H1 (cell line): Measurements from ENCODE around the gene COBLL1. TPM values are rescaled to one million over a fixed set of nuclear protein-coding genes. Genes with fewer than 3 reads are reported as not detected.

Experiments used
- CTCF ChIA-PET: fragments of 300-600 bp; sonication (Branson Sonifier 250); formaldehyde crosslinking; loops from one replicate; lab custom pipeline; 2021; ENCODE audit not compliant: partially characterized antibody; lab: Charles Lee
- POLR2A ChIA-PET: fragments of 300-600 bp; sonication (Branson Sonifier 250); formaldehyde crosslinking; loops from one replicate; lab custom pipeline; 2021; ENCODE audit warnings: inconsistent platforms; ENCODE audit not compliant: partially characterized antibody; lab: Charles Lee
- DNase-seq, 2 experiments: peaks; one replicate each; pipeline versions ENCODE4 v3.0.0 to v3.0.0-alpha.2; 2010 to 2022; ENCODE audit warnings: low spot score in 2 of 2, low read depth in 1 of 2, mixed read lengths in 1 of 2
- FAIRE-seq: peaks from 2 replicates; lab custom pipeline; 2011; peaks lifted over from hg19 to GRCh38; lab: Jason Lieb, UNC
- H2AFZ ChIP-seq: 2 replicates; pipeline ENCODE4 v1.8.1; 2012; ENCODE audit warnings: low read length, inconsistent platforms
- H2AK5ac ChIP-seq: 2 replicates; pipeline ENCODE4 v1.6.1; 2013; ENCODE audit warnings: low read depth, low read length
- H2BK120ac ChIP-seq: replicated peaks from 2 replicates; pipeline ENCODE3; 2013; ENCODE audit warnings: low read depth, low read length, inconsistent platforms
- H2BK12ac ChIP-seq: 2 replicates; pipeline ENCODE4 v1.6.1; 2013; ENCODE audit warnings: low read depth, low read length
- H2BK15ac ChIP-seq: 2 replicates; pipeline ENCODE4 v1.6.1; 2013; ENCODE audit warnings: low read length
- H2BK20ac ChIP-seq: 2 replicates; pipeline ENCODE4 v1.6.1; 2013; ENCODE audit warnings: low read length
- H2BK5ac ChIP-seq: 2 replicates; pipeline ENCODE4 v1.6.1; 2013; ENCODE audit warnings: low read depth, low read length
- H3K14ac ChIP-seq: 2 replicates; pipeline ENCODE4 v1.6.1; 2013; ENCODE audit warnings: inconsistent platforms; ENCODE audit not compliant: insufficient read length
- H3K18ac ChIP-seq: 2 replicates; pipeline ENCODE4 v1.6.1; 2013; ENCODE audit warnings: low read length; ENCODE audit errors: extremely low read depth
- H3K23ac ChIP-seq: 2 replicates; pipeline ENCODE4 v1.6.1; 2013; ENCODE audit warnings: inconsistent platforms; ENCODE audit not compliant: insufficient read length
- H3K23me2 ChIP-seq: 2 replicates; pipeline ENCODE4 v1.6.1; 2013; ENCODE audit warnings: low read depth, low read length
- H3K27ac ChIP-seq: 2 replicates; pipeline ENCODE4 v1.6.1; 2011; ENCODE audit warnings: low read depth, low read length, inconsistent platforms
- H3K27me3 ChIP-seq, 4 experiments: replicated peaks in 1 of 4; 1 replicate in 1 of 4; 2 replicates in 3 of 4; pipeline versions ENCODE4 v1.6.1 to v1.8.1; 2011 to 2013; ENCODE audit warnings: low read length in 3 of 4, mild to moderate bottlenecking in 3 of 4, inconsistent platforms in 2 of 4, mixed read lengths in 2 of 4, moderate library complexity in 1 of 4; ENCODE audit not compliant: control insufficient read depth in 3 of 4, insufficient read depth in 3 of 4; ENCODE audit errors: extremely low read depth in 1 of 4
- H3K36me3 ChIP-seq, 4 experiments: 2 replicates each; pipeline versions ENCODE4 v1.6.1 to v1.8.1; 2011 to 2013; ENCODE audit warnings: mild to moderate bottlenecking in 4 of 4, low read length in 3 of 4, moderate library complexity in 2 of 4, control low read depth in 1 of 4, inconsistent platforms in 1 of 4; ENCODE audit not compliant: insufficient read depth in 4 of 4, control insufficient read depth in 2 of 4
- H3K4ac ChIP-seq: replicated peaks from 2 replicates; pipeline ENCODE3; 2013; ENCODE audit warnings: low read length, low read depth, mixed read lengths, inconsistent platforms; ENCODE audit not compliant: insufficient read length
- H3K4me1 ChIP-seq, 4 experiments: replicated peaks in 1 of 4; 1 replicate in 1 of 4; 2 replicates in 3 of 4; pipeline versions ENCODE4 v1.6.1 to v1.8.1; 2011 to 2013; ENCODE audit warnings: low read length in 3 of 4, inconsistent platforms in 2 of 4, mixed read lengths in 1 of 4; ENCODE audit not compliant: insufficient read depth in 4 of 4, control insufficient read depth in 3 of 4
- H3K4me2 ChIP-seq, 2 experiments: 2 replicates each; pipeline versions ENCODE4 v1.6.1 to v1.8.1; 2011 to 2013; ENCODE audit warnings: low read depth in 2 of 2, low read length in 2 of 2, control low read depth in 1 of 2, inconsistent platforms in 1 of 2, mild to moderate bottlenecking in 1 of 2; ENCODE audit not compliant: insufficient read depth in 1 of 2
- H3K4me3 ChIP-seq, 4 experiments: fragments of 200-600, 300-600 bp in 1 of 4; sonication (generic), shearing (Covaris generic), sonication (Bioruptor Twin) in 1 of 4; 2 replicates each; pipeline versions ENCODE4 v1.5.1 to v1.8.1; 2011 to 2016; ENCODE audit warnings: low read length in 4 of 4, low read depth in 3 of 4, control low read depth in 2 of 4, inconsistent platforms in 2 of 4, mild to moderate bottlenecking in 2 of 4, mixed read lengths in 1 of 4, moderate library complexity in 1 of 4; ENCODE audit not compliant: insufficient read depth in 2 of 4; ENCODE audit errors: extremely low read depth in 1 of 4
- H3K56ac ChIP-seq: replicated peaks from 2 replicates; pipeline ENCODE3; 2013; ENCODE audit warnings: low read depth, mild to moderate bottlenecking, mixed read lengths, low read length, inconsistent platforms; ENCODE audit not compliant: insufficient read length
- H3K79me1 ChIP-seq: 2 replicates; pipeline ENCODE4 v1.6.1; 2013; ENCODE audit warnings: low read depth, low read length, control low read depth
- H3K79me2 ChIP-seq, 2 experiments: 2 replicates each; pipeline versions ENCODE4 v1.6.1 to v1.8.1; 2012 to 2013; ENCODE audit warnings: low read length in 2 of 2, mild to moderate bottlenecking in 2 of 2, inconsistent platforms in 1 of 2; ENCODE audit not compliant: insufficient read depth in 2 of 2, control insufficient read depth in 1 of 2
- H3K9ac ChIP-seq, 4 experiments: replicated peaks in 1 of 4; 1 replicate in 1 of 4; 2 replicates in 3 of 4; pipeline versions ENCODE4 v1.6.1 to v1.8.1; 2011 to 2013; ENCODE audit warnings: low read depth in 3 of 4, low read length in 3 of 4, control low read depth in 2 of 4, mild to moderate bottlenecking in 2 of 4, moderate library complexity in 2 of 4, inconsistent platforms in 1 of 4; ENCODE audit errors: extremely low read depth in 1 of 4
- H3K9me3 ChIP-seq, 2 experiments: 2 replicates each; pipeline versions ENCODE4 v1.6.1 to v1.8.1; 2012 to 2013; ENCODE audit warnings: mild to moderate bottlenecking in 2 of 2, moderate library complexity in 2 of 2, control low read depth in 1 of 2, inconsistent platforms in 1 of 2, low read depth in 1 of 2, low read length in 1 of 2, mixed read lengths in 1 of 2; ENCODE audit not compliant: insufficient read depth in 2 of 2
- H4K20me1 ChIP-seq, 2 experiments: replicated peaks in 1 of 2; 2 replicates each; pipeline versions ENCODE3 to v1.8.1; 2011 to 2013; ENCODE audit warnings: inconsistent platforms in 2 of 2, low read length in 2 of 2, mild to moderate bottlenecking in 1 of 2; ENCODE audit not compliant: insufficient read depth in 2 of 2, control insufficient read depth in 1 of 2
- H4K5ac ChIP-seq: 2 replicates; pipeline ENCODE4 v1.6.1; 2013; ENCODE audit warnings: low read length, low read depth, mixed read lengths, inconsistent platforms; ENCODE audit not compliant: insufficient read length
- H4K8ac ChIP-seq: 2 replicates; pipeline ENCODE4 v1.8.0; 2013; ENCODE audit warnings: mild to moderate bottlenecking, moderate library complexity, low read length, inconsistent platforms; ENCODE audit not compliant: insufficient read depth; ENCODE audit errors: extremely low read depth
- H4K91ac ChIP-seq: replicated peaks from 2 replicates; pipeline ENCODE3; 2013; ENCODE audit warnings: low read length, mixed read lengths, inconsistent platforms; ENCODE audit not compliant: insufficient read length
- ASH2L ChIP-seq: fragments of 200-600, 300-600 bp; sonication (generic); IDR thresholded peaks from one replicate; pipeline ENCODE4 v1.7.1; 2017; ENCODE audit warnings: low read length
- CREB1 ChIP-seq: IDR thresholded peaks from 2 replicates; pipeline ENCODE4 v1.6.1; 2012; ENCODE audit warnings: inconsistent platforms
- EP300 ChIP-seq, 2 experiments: IDR thresholded peaks; 1 replicate in 1 of 2; 2 replicates in 1 of 2; pipeline ENCODE4 v1.6.1; 2011 to 2012; ENCODE audit warnings: low read depth in 2 of 2, low read length in 2 of 2, mild to moderate bottlenecking in 2 of 2, borderline replicate concordance in 1 of 2, inconsistent platforms in 1 of 2, moderate library complexity in 1 of 2
- GABPA ChIP-seq: IDR thresholded peaks from 2 replicates; pipeline ENCODE4 v1.6.1; 2011; ENCODE audit warnings: mild to moderate bottlenecking, low read length, moderate library complexity, borderline replicate concordance; ENCODE audit not compliant: insufficient read depth
- GTF2F1 ChIP-seq: IDR thresholded peaks from 2 replicates; pipeline ENCODE4 v1.6.1; 2012; ENCODE audit warnings: low read depth, low read length, improper control_type of control experiment, borderline replicate concordance
- JUND ChIP-seq: IDR thresholded peaks from 2 replicates; pipeline ENCODE4 v1.6.1; 2011; ENCODE audit warnings: mild to moderate bottlenecking, improper control_type of control experiment, low read length
- RBBP5 ChIP-seq: IDR thresholded peaks from 2 replicates; pipeline ENCODE4 v1.7.1; 2012; ENCODE audit warnings: low read depth, mild to moderate bottlenecking, inconsistent platforms, low read length, moderate library complexity, borderline replicate concordance
- SAP30 ChIP-seq: fragments of 300-600 bp; sonication (generic); IDR thresholded peaks from 2 replicates; pipeline ENCODE4 v1.7.1; 2012; ENCODE audit warnings: low read length, moderate library complexity, mild to moderate bottlenecking, inconsistent platforms; ENCODE audit not compliant: insufficient read depth, insufficient replicate concordance
- SP1 ChIP-seq: IDR thresholded peaks from 2 replicates; pipeline ENCODE4 v1.6.1; 2011; ENCODE audit warnings: low read depth, low read length
- SP4 ChIP-seq: IDR thresholded peaks from 2 replicates; pipeline ENCODE4 v1.6.1; 2012; ENCODE audit warnings: low read length, inconsistent platforms
- TAF1 ChIP-seq: IDR thresholded peaks from 2 replicates; pipeline ENCODE4 v1.6.1; 2011; ENCODE audit warnings: mild to moderate bottlenecking, low read depth, low read length
- TEAD4 ChIP-seq: IDR thresholded peaks from 2 replicates; pipeline ENCODE4 v1.6.1; 2012; ENCODE audit warnings: low read depth, low read length, inconsistent platforms, mixed read lengths
- WGBS, 2 experiments: shearing (Covaris generic) in 1 of 2; methylation state at CpG; one replicate each; pipeline versions ENCODE4 v1.1.6 to v1.1.7; 2013 to 2015; ENCODE audit warnings: low lambda C conversion rate in 2 of 2, mixed read lengths in 2 of 2, inconsistent platforms in 1 of 2, low coverage in 1 of 2, missing lambda C conversion rate in 1 of 2; ENCODE audit not compliant: insufficient replicate concordance in 2 of 2, insufficient coverage in 1 of 2, insufficient read length in 1 of 2; ENCODE audit errors: extremely low coverage in 1 of 2, missing lambda C conversion rate in 1 of 2; 5-methylcytosine and 5-hydroxymethylcytosine counted together
- polyA plus RNA-seq, 7 experiments: library from polyadenylated mRNA; depleted of rRNA in 3 of 7; stranded (reverse) in 5 of 7; unstranded in 2 of 7; fragments of >200 nt in 5 of 7; fragments of 200-250 nt in 2 of 7; gene quantifications; 1 replicate in 5 of 7; 2 replicates in 1 of 7; 4 replicates in 1 of 7; pipeline versions ENCODE4 v1.2.1 to v1.2.3, GENCODE V29; 2011 to 2013; ENCODE audit warnings: missing spikeins in 2 of 7, mixed read lengths in 2 of 7
- total RNA-seq: library from RNA; stranded (reverse); fragmentation: NEBNext Ultra II Directional; extraction: Animal tissue kit (Norgen Biotek cat#: 25700); gene quantifications from 2 replicates; pipeline ENCODE4 v1.2.1, GENCODE V29; 2021
- TF ChIP-seq, protein P1 (sequence below): IDR thresholded peaks from 2 replicates; pipeline ENCODE4 v1.6.1; 2011; ENCODE audit warnings: low read depth, mild to moderate bottlenecking, low read length; ENCODE audit not compliant: insufficient read depth

The COBLL1 gene
- total and polyA plus RNA-seq, 2 of the 8 experiments (the other 6 are each of a cell fraction or from before 2014, with no cell fraction given) = 2.2 to 6.2 TPM

- Histone ChIP-seq H3K9ac (no peak overlapping the region), H4K8ac (no peak overlapping the region), H2BK12ac (no peak overlapping the region), H4K20me1 (no peaks in the 10 kb centered on the region), H3K27ac (no peak overlapping the region), H3K79me1 (no peaks in the 10 kb centered on the region), H3K4me1 (no peaks in the 10 kb centered on the region; a peak in 1 of 7 replicates), H2AK5ac (no peak overlapping the region), H3K23ac (no peak overlapping the region), H3K27me3 (no peaks in the 10 kb centered on the region), H3K23me2 (no peaks in the 10 kb centered on the region), H3K4me3 (no peak overlapping the region), H3K36me3 (no peaks in the 10 kb centered on the region), H3K14ac (no peak overlapping the region), H4K91ac (no peak overlapping the region), H3K56ac (no peak overlapping the region), H3K9me3 (no peaks in the 10 kb centered on the region), H2BK120ac (no peak overlapping the region), H3K18ac (no peak overlapping the region), H2BK15ac (no peak overlapping the region), H2BK5ac (no peak overlapping the region), H4K5ac (no peak overlapping the region), H3K4me2 (no peak overlapping the region), H3K4ac (no peak overlapping the region), H2AFZ (no peak overlapping the region), H2BK20ac (no peak overlapping the region), H3K79me2 (no peaks in the 10 kb centered on the region)
- WGBS, 2 experiments = 89% methylated on average over 4 of the region's 4 CpGs; no CpG with 5 or more reads in 1 of the 2 experiments
- CTCF ChIA-PET = interaction anchor here (1.1 kb wide), 1 partner anchor 33 kb away, joined by 3 read pairs; no protein-coding TSS in a partner anchor
- FAIRE-seq (no peak), DNase-seq (no peak)
- POLR2A ChIA-PET = interaction anchor here (0.6 kb wide), 1 partner anchor 11 kb away, joined by 3 read pairs; no protein-coding TSS in a partner anchor
- TF ChIP-seq SP1 = no peak
- no peak for TF ChIP-seq TAF1
- TF ChIP-seq SAP30 = no peak
- TF ChIP-seq, protein P1, sequence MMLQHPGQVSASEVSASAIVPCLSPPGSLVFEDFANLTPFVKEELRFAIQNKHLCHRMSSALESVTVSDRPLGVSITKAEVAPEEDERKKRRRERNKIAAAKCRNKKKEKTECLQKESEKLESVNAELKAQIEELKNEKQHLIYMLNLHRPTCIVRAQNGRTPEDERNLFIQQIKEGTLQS = no peak
- no peak for TF ChIP-seq SP4
- TF ChIP-seq EP300 (IDR thresholded peaks at IDR 0.05; ENCODE audit: borderline replicate concordance in 1 of 2, low read depth in 2 of 2, low read length in 2 of 2) = no peak
- TF ChIP-seq GABPA = no peak
- no peak for TF ChIP-seq GTF2F1
- TF ChIP-seq TEAD4 = no peak
- no peak for TF ChIP-seq JUND
- TF ChIP-seq RBBP5 = no peak
- TF ChIP-seq CREB1 = no peak
- TF ChIP-seq ASH2L = no peak
These were observed 169.8 kb downstream of the COBLL1 start for GRCh38 chr2:164671664-164672396.
